Duodenal mucosa (tissue), 2 donors: ENCODE results near the gene ZDHHC17.

ENCODE experiments used
- H3K27ac ChIP-seq: one replicate; pipeline ENCODE4 v1.7.0; 2013; ENCODE audit warnings: low read depth, low read length
- H3K27me3 ChIP-seq, 2 donors: one replicate each; pipeline ENCODE4 v1.7.0; 2013; ENCODE audit warnings: low read length in 2 of 2, control low read depth in 1 of 2; ENCODE audit not compliant: insufficient read depth in 2 of 2, control insufficient read depth in 1 of 2
- H3K36me3 ChIP-seq, 2 donors: one replicate each; pipeline ENCODE4 v1.7.0; 2013; ENCODE audit warnings: low read length in 2 of 2, control low read depth in 1 of 2; ENCODE audit not compliant: insufficient read depth in 2 of 2, control insufficient read depth in 1 of 2
- H3K4me1 ChIP-seq, 2 donors: one replicate each; pipeline ENCODE4 v1.7.0; 2013; ENCODE audit warnings: low read length in 2 of 2, control low read depth in 1 of 2; ENCODE audit not compliant: insufficient read depth in 2 of 2, control insufficient read depth in 1 of 2
- H3K4me3 ChIP-seq, 2 donors: one replicate each; pipeline ENCODE4 v1.7.0; 2013; ENCODE audit warnings: low read length in 2 of 2, low read depth in 1 of 2
- H3K9ac ChIP-seq, 2 donors: one replicate each; pipeline ENCODE4 v1.7.0; 2013; ENCODE audit warnings: low read length in 2 of 2, low read depth in 1 of 2
- H3K9me3 ChIP-seq, 2 donors: one replicate each; pipeline ENCODE4 v1.7.0; 2013; ENCODE audit warnings: low read length in 2 of 2, control low read depth in 1 of 2; ENCODE audit not compliant: control insufficient read depth in 1 of 2

Gene ZDHHC17

DNA sequence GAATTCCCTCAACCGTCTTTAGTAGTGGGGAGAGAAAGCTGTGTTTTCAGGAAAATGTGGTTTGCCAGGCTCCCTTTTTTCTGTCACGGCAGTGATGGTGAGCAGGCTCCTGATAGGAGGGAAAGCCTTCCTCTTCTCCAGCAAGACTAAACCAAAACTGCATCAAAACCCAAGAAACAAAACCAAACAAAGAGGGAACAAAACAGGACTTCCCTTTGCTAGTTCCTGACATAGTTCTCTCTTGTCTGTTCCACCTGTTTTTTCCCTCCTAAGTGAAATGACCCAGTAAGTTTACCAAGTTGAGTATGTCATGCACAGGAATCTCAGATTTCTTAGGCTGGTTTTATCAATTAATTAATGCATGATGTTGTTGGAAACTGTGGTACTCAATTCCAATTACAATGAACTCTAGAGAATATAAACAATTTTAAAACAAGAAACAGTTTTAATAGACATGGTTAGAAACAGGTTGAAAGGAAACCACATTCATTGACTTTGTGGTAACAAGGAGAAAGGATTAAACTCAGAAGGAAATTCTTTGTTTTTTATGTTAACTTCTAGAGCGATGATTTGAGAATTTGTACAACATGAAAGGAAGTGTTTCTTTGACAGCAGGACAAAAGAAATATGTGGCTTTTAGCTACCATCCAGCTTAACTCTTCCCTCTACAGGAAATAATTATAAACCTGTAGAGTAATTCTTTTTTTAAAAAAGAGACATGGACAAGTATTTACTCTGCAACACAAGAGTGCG is 137.9 kb downstream of the ZDHHC17 start:
- Histone ChIP-seq H3K27ac (no peak overlapping the region), H3K4me3 (no peak overlapping the region), H3K36me3 (no peaks in the 10 kb centered on the region), H3K9me3 (no peaks in the 10 kb centered on the region), H3K9ac (no peak overlapping the region), H3K4me1 (no peaks in the 10 kb centered on the region), H3K27me3 (no peaks in the 10 kb centered on the region)
